Measurements from ENCODE around the gene CLOCK. TPM values are rescaled to one million over a fixed set of nuclear protein-coding genes. Genes with fewer than 3 reads are reported as not detected.

Gene CLOCK
- total RNA-seq, 3 donors from 2014 or later: 29.8 to 32.2 (median 30.2) TPM

GRCh38 chr4:55547466-55547770, 709 bp upstream of the CLOCK start:
- Histone ChIP-seq H3K9me3 (no peaks in the 10 kb centered on the region), H3K4me3 (peak overlapping the region; percentile 75 to 98 (median 96)), H3K36me3 (no peaks in the 10 kb centered on the region), H3K27ac (peak overlapping the region; percentile 98), H3K4me1 (no peaks in the 10 kb centered on the region), H3K27me3 (no peaks in the 10 kb centered on the region)
- intact Hi-C loops (cut with DNase I; ENCODE audit: low total_unique reads): no loop called here
- no peak for DNase-seq (ENCODE audit: low spot score in 2 of 2)
- TF ChIP-seq CTCF (IDR thresholded peaks at IDR 0.05) (no peak), POLR2AphosphoS5 (IDR thresholded peaks at IDR 0.05) (no peak), POLR2A (IDR thresholded peaks at IDR 0.05) (no peak)

GRCh38 chr4:55546506-55546755, 278 bp downstream of the CLOCK start:
- DNase-seq (ENCODE audit: low spot score in 2 of 2): no peak
- no peaks in the 10 kb centered on the region for H3K27me3 ChIP-seq
- peak overlapping the region; percentile 98 for H3K27ac ChIP-seq
- H3K36me3 ChIP-seq: no peaks in the 10 kb centered on the region
- no peak for TF ChIP-seq POLR2A (IDR thresholded peaks at IDR 0.05)
- no peak for TF ChIP-seq POLR2AphosphoS5 (IDR thresholded peaks at IDR 0.05)
- no peak for TF ChIP-seq CTCF (IDR thresholded peaks at IDR 0.05)
- H3K4me3 ChIP-seq: peak overlapping the region; percentile 75 to 98 (median 96)
- intact Hi-C loops (cut with DNase I; ENCODE audit: low total_unique reads): no loop called here
- no peaks in the 10 kb centered on the region for H3K4me1 ChIP-seq
- H3K9me3 ChIP-seq: no peaks in the 10 kb centered on the region

GRCh38 chr4:55545641-55546505, 836 bp downstream of the CLOCK start:
- Histone ChIP-seq H3K36me3 (no peaks in the 10 kb centered on the region), H3K27ac (peak overlapping the region; percentile 98), H3K9me3 (no peaks in the 10 kb centered on the region), H3K4me3 (peak overlapping the region; percentile 75 to 98 (median 96)), H3K4me1 (no peaks in the 10 kb centered on the region), H3K27me3 (no peaks in the 10 kb centered on the region)
- TF ChIP-seq POLR2A (IDR thresholded peaks at IDR 0.05): no peak
- peak in 2 of 3 donors; percentile 13 to 21 for TF ChIP-seq POLR2AphosphoS5 (IDR thresholded peaks at IDR 0.05)
- intact Hi-C loops (cut with DNase I; ENCODE audit: low total_unique reads): no loop called here
- peak; percentile 50 to 66 for DNase-seq (ENCODE audit: low spot score in 2 of 2)

- Histone ChIP-seq H3K27me3 (no peaks in the 10 kb centered on the region), H3K9me3 (no peaks in the 10 kb centered on the region), H3K27ac (peak overlapping the region in 1 of 2 donors; percentile 98), H3K36me3 (no peaks in the 10 kb centered on the region), H3K4me3 (peak overlapping the region; percentile 75 to 98 (median 96)), H3K4me1 (no peaks in the 10 kb centered on the region)
- no peak for DNase-seq (ENCODE audit: low spot score in 2 of 2)
- TF ChIP-seq POLR2AphosphoS5 (IDR thresholded peaks at IDR 0.05): no peak
- TF ChIP-seq POLR2A (IDR thresholded peaks at IDR 0.05): no peak
- no peak for TF ChIP-seq CTCF (IDR thresholded peaks at IDR 0.05)
- intact Hi-C loops (cut with DNase I; ENCODE audit: low total_unique reads): no loop called here
These were observed 1.6 kb downstream of the CLOCK start for GRCh38 chr4:55545151-55545550.

- H3K27ac ChIP-seq: no peak overlapping the region
- H3K4me1 ChIP-seq: no peaks in the 10 kb centered on the region
- no peaks in the 10 kb centered on the region for H3K9me3 ChIP-seq
- intact Hi-C loops (cut with DNase I; ENCODE audit: low total_unique reads): no loop called here
- DNase-seq (ENCODE audit: low spot score in 2 of 2): no peak
- H3K36me3 ChIP-seq: no peaks in the 10 kb centered on the region
- no peak for TF ChIP-seq POLR2A (IDR thresholded peaks at IDR 0.05)
- no peak for TF ChIP-seq CTCF (IDR thresholded peaks at IDR 0.05)
- no peak for TF ChIP-seq POLR2AphosphoS5 (IDR thresholded peaks at IDR 0.05)
- H3K4me3 ChIP-seq: no peak overlapping the region
- H3K27me3 ChIP-seq: no peaks in the 10 kb centered on the region
These were observed 2.9 kb downstream of the CLOCK start for GRCh38 chr4:55543858-55544257.
